Kidney tubule cell (primary cell): ENCODE data around the gene ARMC9.

Experiments
- DNase-seq: peaks from one replicate; pipeline ENCODE4 v3.0.0-alpha.2; 2018; ENCODE audit warnings: low spot score

Gene ARMC9

GRCh38 chr2:231315896-231316295 lies 117.5 kb downstream of the ARMC9 start:
- DNase-seq: no peak

GRCh38 chr2:231317579-231317978 lies 119.1 kb downstream of the ARMC9 start:
- DNase-seq: no peak

GRCh38 chr2:231318436-231318835 lies 120.0 kb downstream of the ARMC9 start:
- DNase-seq: no peak

GRCh38 chr2:231318954-231319353 lies 120.5 kb downstream of the ARMC9 start:
- no peak for DNase-seq

- no peak for DNase-seq
Measured at GRCh38 chr2:231319867-231320266, 121.4 kb downstream of the ARMC9 start.

GRCh38 chr2:231321021-231321420 lies 122.6 kb downstream of the ARMC9 start:
- no peak for DNase-seq

- DNase-seq: no peak
Measured at GRCh38 chr2:231321556-231322334, 123.3 kb downstream of the ARMC9 start.

GRCh38 chr2:231323316-231323715 lies 124.9 kb downstream of the ARMC9 start:
- no peak for DNase-seq

- DNase-seq: no peak
Measured at GRCh38 chr2:231325826-231326225, 127.4 kb downstream of the ARMC9 start.

GRCh38 chr2:231326404-231326803 lies 128.0 kb downstream of the ARMC9 start:
- no peak for DNase-seq

GRCh38 chr2:231330311-231330710 lies 131.9 kb downstream of the ARMC9 start:
- DNase-seq: no peak

- no peak for DNase-seq
Measured at GRCh38 chr2:231331533-231331932, 133.1 kb downstream of the ARMC9 start.

- peak; percentile 25 for DNase-seq
Measured at GRCh38 chr2:231332388-231332787, 134.0 kb downstream of the ARMC9 start.

- DNase-seq: peak; percentile 24
Measured at GRCh38 chr2:231332872-231333500, 134.6 kb downstream of the ARMC9 start.

- peak; percentile 18 for DNase-seq
Measured at GRCh38 chr2:231334179-231334930, 135.9 kb downstream of the ARMC9 start.

GRCh38 chr2:231334981-231335380 lies 136.6 kb downstream of the ARMC9 start:
- DNase-seq: no peak

GRCh38 chr2:231335591-231335990 lies 137.2 kb downstream of the ARMC9 start:
- no peak for DNase-seq

- DNase-seq: no peak
Measured at GRCh38 chr2:231336236-231336635, 137.8 kb downstream of the ARMC9 start.

- no peak for DNase-seq
Measured at GRCh38 chr2:231336700-231337099, 138.3 kb downstream of the ARMC9 start.

- no peak for DNase-seq
Measured at GRCh38 chr2:231337807-231338759, 139.7 kb downstream of the ARMC9 start.

- DNase-seq: no peak
Measured at GRCh38 chr2:231339316-231339715, 140.9 kb downstream of the ARMC9 start.

GRCh38 chr2:231341100-231341499 lies 142.7 kb downstream of the ARMC9 start:
- DNase-seq: no peak
